ENCODE results near the gene OPRD1.
"Not testable (repeated sequence)": the region's sequence is repeated elsewhere in the genome, so short reads cannot be mapped to it uniquely, and the experiment has no call there.

The OPRD1 gene

GRCh38 chr1:28783363-28783762 is 28.6 kb upstream of the OPRD1 start:
- POLR2A ChIA-PET (ENCODE audit: low non-redundant PET), result no interaction called here
- TF ChIP-seq CTCF (conservative IDR thresholded peaks at IDR 0.05; ENCODE audit: low read depth), result no peak
- H3K27ac ChIP-seq, result no peak overlapping the region
- DNase-seq (ENCODE audit: low spot score), result no peak
- CTCF ChIA-PET, result interaction anchor here (6.7 kb wide), 1 partner anchor 94 kb away, joined by 67 read pairs; no protein-coding TSS in a partner anchor

GRCh38 chr1:28789412-28789811 is 22.6 kb upstream of the OPRD1 start:
- POLR2A ChIA-PET (ENCODE audit: low non-redundant PET), result no interaction called here
- no peak for TF ChIP-seq CTCF (conservative IDR thresholded peaks at IDR 0.05; ENCODE audit: low read depth)
- no peak overlapping the region for H3K27ac ChIP-seq
- no peak for DNase-seq (ENCODE audit: low spot score)
- CTCF ChIA-PET, result no interaction called here

GRCh38 chr1:28789816-28790215 is 22.2 kb upstream of the OPRD1 start:
- no peak overlapping the region for H3K27ac ChIP-seq
- CTCF ChIA-PET, result no interaction called here
- no peak for TF ChIP-seq CTCF (conservative IDR thresholded peaks at IDR 0.05; ENCODE audit: low read depth)
- POLR2A ChIA-PET (ENCODE audit: low non-redundant PET), result no interaction called here
- no peak for DNase-seq (ENCODE audit: low spot score)

GRCh38 chr1:28790377-28791035 is 21.5 kb upstream of the OPRD1 start:
- no peak for TF ChIP-seq CTCF (conservative IDR thresholded peaks at IDR 0.05; ENCODE audit: low read depth)
- no peak for DNase-seq (ENCODE audit: low spot score)
- POLR2A ChIA-PET (ENCODE audit: low non-redundant PET), result no interaction called here
- no peak overlapping the region for H3K27ac ChIP-seq
- CTCF ChIA-PET, result interaction anchor here (0.5 to 1.9 kb wide), 2 partner anchors 87 to 251 kb away, joined by 3 to 12 read pairs; no protein-coding TSS in a partner anchor

- H3K27ac ChIP-seq; POLR2A ChIA-PET (ENCODE audit: low non-redundant PET); DNase-seq (ENCODE audit: low spot score): not testable (repeated sequence)
- CTCF ChIA-PET, result interaction anchor here (0.6 to 1.9 kb wide), 3 partner anchors 85 to 1743 kb away, joined by 3 to 12 read pairs (median 6); no protein-coding TSS in a partner anchor
These were observed 20.0 kb upstream of the OPRD1 start for GRCh38 chr1:28791929-28792328.

GRCh38 chr1:28792644-28793121 is 19.3 kb upstream of the OPRD1 start:
- H3K27ac ChIP-seq, result no peak overlapping the region
- DNase-seq (ENCODE audit: low spot score), result no peak
- TF ChIP-seq CTCF (conservative IDR thresholded peaks at IDR 0.05; ENCODE audit: low read depth), result no peak
- POLR2A ChIA-PET (ENCODE audit: low non-redundant PET), result interaction anchor here (0.7 kb wide), 1 partner anchor 415 kb away, joined by 9 read pairs; no protein-coding TSS in a partner anchor
- CTCF ChIA-PET, result interaction anchor here (0.6 to 0.9 kb wide), 7 partner anchors 63 to 431 kb away, joined by 3 to 10 read pairs (median 6); no protein-coding TSS in a partner anchor

GRCh38 chr1:28794582-28794981 is 17.4 kb upstream of the OPRD1 start:
- CTCF ChIA-PET, result interaction anchor here (0.6 to 0.7 kb wide), 2 partner anchors 114 to 155 kb away, joined by 3 to 4 read pairs; no protein-coding TSS in a partner anchor

More at GRCh38 chr1:28794582-28794981, 17.4 kb upstream of the OPRD1 start:
- DNase-seq (ENCODE audit: low spot score); POLR2A ChIA-PET (ENCODE audit: low non-redundant PET); H3K27ac ChIP-seq: not testable (repeated sequence)

All from RWPE1 (cell line).